GM12878 (cell line): ENCODE data around the gene LRRC75A.

Experiments used
- CHD4 ChIP-seq: fragments of 200-600 bp; sonication (generic); IDR thresholded peaks from 2 replicates; pipeline ENCODE4 v1.6.1; 2016; ENCODE audit warnings: mild to moderate bottlenecking
- EZH2 ChIP-seq: IDR thresholded peaks from 2 replicates; pipeline ENCODE4 v1.6.1; 2012; ENCODE audit warnings: low read depth, mild to moderate bottlenecking, control low read depth, inconsistent platforms, low read length, borderline replicate concordance; ENCODE audit not compliant: control insufficient read depth
- FOS ChIP-seq: IDR thresholded peaks from 3 replicates; pipeline ENCODE4 v1.6.1; 2011; ENCODE audit warnings: borderline replicate concordance; ENCODE audit not compliant: insufficient read length; ENCODE audit errors: extremely low read depth
- FOXM1 ChIP-seq: IDR thresholded peaks from 2 replicates; pipeline ENCODE4 v1.6.1; 2012; ENCODE audit warnings: low read depth, mild to moderate bottlenecking, inconsistent platforms, low read length, moderate library complexity
- JUND ChIP-seq: IDR thresholded peaks from 2 replicates; pipeline ENCODE4 v1.6.1; 2012; ENCODE audit warnings: low read depth, mild to moderate bottlenecking, low read length, improper control_type of control experiment, moderate library complexity
- PRDM15 ChIP-seq: fragments of 450-650 bp; formaldehyde crosslinking; IDR thresholded peaks from 2 replicates; pipeline ENCODE4 v1.4.0; 2020; ENCODE audit warnings: mild to moderate bottlenecking, moderate library complexity
- SMC3 ChIP-seq: IDR thresholded peaks from 2 replicates; pipeline ENCODE4 v1.6.1; 2011; ENCODE audit warnings: low read length, improper control_type of control experiment, borderline replicate concordance
- TF ChIP-seq, protein P1 (sequence below): IDR thresholded peaks from 2 replicates; pipeline ENCODE4 v1.6.1; 2011; ENCODE audit warnings: low read depth, mild to moderate bottlenecking, low read length, moderate library complexity, borderline replicate concordance; ENCODE audit errors: extremely low read depth

GRCh38 chr17:16515933-16516332 lies 23.9 kb upstream of the LRRC75A start:
- TF ChIP-seq FOXM1 (no peak), CHD4 (no peak), PRDM15 (CRISPR knock-in tag) (no peak), SMC3 (no peak), JUND (no peak), FOS (no peak), EZH2 (no peak)
- TF ChIP-seq, protein P1, sequence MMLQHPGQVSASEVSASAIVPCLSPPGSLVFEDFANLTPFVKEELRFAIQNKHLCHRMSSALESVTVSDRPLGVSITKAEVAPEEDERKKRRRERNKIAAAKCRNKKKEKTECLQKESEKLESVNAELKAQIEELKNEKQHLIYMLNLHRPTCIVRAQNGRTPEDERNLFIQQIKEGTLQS: no peak
